OCI-M2 (cell line): ENCODE data around the gene MPZ.
"Not testable (repeated sequence)": the region's sequence is repeated elsewhere in the genome, so short reads cannot be mapped to it uniquely, and the experiment has no call there.

Source experiments
- DNase-seq: peaks from one replicate; lab custom pipeline; 2025; ENCODE audit not compliant: unreplicated experiment; lab: John Stamatoyannopoulos, UW

The MPZ gene

DNA sequence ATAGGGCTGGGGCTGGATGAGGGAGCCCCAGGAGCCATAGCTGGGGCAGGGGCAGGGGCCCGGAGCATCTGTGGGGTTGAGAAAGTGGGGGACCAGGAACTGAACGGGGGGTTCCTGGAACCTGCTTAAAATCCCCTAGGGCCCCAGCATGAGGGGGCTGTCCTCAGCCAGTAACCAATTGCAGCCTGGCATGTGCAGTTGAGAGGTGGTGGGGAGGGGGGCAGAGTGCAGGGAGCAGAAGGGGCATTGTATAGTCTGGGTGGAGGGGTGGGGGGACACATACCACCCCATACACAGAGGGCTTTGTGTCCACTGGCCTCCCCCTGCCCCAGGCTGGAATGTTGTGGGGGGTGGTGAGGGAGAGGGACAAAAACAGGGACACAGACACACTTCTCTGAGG, at the start of gene MPZ:
Gene MPZ, minus strand, starts transcription at position 101 of the 400 bp plus-strand sequence. Its CDS starts 63 bp downstream, at position 38.
- no peak for DNase-seq

DNA sequence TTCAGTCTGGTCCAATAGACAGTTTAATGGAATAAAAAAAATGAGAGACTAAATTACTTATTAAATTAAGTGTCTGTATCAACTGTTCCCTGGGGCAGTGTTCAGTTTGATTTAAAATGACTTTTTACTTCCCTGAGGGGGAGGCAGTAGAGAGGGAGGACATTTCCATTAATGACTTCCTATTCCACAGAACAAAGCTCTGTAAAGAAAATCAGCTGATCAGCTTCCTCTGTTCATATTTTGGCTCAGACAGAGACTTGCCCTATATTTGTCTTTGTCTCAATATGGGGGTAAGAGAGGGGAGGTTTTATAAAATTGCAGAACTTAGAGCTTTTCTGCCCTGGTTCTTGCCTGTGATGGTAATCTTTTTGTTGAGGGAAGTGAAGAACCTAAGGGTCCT, 49.5 kb upstream of the MPZ start:
- no peak for DNase-seq

DNA sequence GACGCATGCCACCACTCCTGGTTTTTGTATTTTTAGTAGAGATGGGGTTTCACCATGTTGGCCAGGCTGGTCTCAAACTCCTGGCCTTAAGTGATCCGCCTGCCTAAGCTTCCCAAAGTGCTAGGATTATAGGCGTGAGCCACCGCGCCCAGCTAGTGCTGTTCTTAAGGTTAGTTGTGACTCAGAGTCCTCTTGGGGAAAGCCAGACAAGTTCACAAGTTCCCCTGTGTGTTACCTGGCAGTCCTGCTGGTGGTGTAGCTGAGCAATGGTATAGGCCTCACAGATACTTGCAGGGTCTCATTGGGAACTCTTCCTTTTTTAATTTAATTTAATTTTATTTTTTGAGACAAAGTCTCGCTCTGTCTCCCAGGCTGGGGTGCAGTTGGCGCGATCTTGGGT, 47.3 kb upstream of the MPZ start:
- DNase-seq = no peak

DNA sequence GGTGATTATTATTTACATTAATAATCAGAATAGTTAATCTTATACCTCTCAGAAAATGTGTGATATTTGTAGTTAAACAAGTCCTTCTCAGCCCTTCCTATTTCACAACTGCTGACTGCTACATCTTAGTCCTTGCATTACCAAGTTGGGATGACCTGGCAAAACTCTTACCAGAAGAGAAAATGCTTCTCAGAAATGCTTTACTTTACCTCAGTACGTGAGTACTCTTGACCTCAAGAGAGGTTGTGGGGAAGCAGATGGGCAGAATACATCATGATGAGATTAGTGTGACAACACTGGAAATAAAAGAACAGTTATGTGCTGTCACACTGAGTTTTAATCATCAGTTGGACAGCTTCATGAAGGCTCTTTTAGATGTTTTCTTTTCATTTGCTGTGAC, 41.7 kb upstream of the MPZ start:
- DNase-seq = no peak

DNA sequence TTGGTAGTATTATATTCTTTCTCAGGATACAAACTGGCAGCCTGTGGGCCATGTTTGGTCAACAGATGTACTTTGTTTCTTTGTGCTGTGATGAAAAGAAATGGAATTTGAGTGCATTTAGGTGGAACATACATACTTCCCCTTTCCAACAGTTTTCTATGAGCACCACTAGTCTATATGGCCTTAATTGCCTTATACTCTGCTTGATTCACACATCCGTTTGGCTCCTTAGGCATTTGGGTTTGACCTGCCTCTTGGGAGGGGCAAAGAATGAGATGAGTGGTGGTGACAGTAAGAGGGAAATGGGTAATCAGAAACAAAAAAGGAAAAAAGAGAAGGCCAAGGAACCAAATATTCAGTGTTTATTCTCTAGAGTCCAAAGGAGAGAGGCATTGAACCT, 40.9 kb upstream of the MPZ start:
- DNase-seq = no peak

DNA sequence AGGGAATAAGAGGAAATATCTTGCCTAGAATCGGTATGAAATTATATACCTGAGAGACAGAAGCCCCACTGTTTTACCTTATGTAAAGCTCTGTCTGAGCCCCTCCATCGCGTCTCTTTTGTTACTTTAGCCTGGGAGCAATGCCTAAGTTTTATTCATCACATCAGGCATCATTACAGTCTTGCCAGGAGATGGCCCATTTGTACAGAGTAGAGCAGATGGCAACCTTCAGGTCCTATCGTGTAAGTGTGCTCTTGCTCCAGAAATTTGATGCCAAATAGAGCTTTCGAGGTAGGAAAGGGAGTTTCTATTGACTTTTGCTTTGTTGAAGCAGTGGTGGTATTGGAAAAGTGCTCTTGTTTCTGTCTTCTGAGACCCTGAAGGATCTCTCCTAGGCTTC, 33.1 kb upstream of the MPZ start:
- no peak for DNase-seq

DNA sequence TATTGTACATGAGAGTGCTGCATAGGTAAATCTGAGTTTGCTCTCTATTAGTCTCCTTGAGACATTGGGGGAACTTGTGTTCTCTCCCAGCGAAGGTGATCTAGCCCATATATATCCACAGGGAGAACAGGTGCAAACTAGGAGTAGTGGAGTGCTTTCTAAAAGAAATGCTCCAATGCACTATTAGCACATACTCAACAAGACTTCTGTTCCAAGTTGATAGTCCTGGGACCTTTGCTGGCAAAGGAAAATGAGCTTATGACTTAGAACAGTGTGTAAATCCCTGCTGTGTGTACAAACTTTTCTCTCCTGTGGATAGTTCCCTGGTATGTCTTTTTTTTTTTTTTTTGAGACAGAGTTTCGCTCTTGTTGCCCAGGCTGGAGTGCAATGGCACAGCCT, 32.4 kb upstream of the MPZ start:
- no peak for DNase-seq

DNA sequence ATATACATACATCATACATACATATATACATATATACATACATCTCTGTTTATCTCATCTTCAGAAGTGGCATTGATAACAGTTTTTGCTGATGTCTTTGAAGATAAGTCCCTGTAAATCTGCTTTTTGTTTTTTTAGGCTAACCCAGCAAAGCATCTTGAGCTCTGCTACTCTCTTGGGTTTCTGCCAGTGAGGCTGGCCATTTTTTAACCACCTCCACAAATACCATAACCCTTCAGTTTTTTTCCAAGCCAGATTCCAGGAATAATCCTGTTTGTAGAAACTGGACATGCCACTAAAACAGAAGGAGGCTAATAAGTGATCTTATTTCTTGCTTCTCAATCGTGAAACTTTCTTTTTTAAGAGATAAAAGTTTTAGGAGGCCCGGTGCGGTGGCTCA, 26.0 kb upstream of the MPZ start:
- no peak for DNase-seq

DNA sequence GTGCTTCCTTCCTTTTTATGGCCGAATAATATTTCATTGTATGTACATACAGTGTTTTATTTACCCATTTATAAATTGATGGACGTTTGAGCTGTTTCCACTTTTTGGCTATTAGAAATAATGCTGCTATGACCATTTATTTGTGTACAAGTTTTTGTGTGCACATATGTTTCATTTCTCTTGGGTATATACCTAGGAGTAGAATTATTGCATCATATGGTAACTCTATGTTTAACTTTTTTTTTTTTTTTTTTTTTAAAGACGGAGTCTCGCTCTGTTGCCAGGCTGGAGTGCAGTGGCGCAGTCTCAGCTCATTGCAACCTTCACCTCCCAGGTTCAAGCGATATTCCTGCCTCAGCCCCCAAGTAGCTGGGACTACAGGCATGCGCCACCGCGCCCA, 23.4 kb upstream of the MPZ start:
- no peak for DNase-seq

DNA sequence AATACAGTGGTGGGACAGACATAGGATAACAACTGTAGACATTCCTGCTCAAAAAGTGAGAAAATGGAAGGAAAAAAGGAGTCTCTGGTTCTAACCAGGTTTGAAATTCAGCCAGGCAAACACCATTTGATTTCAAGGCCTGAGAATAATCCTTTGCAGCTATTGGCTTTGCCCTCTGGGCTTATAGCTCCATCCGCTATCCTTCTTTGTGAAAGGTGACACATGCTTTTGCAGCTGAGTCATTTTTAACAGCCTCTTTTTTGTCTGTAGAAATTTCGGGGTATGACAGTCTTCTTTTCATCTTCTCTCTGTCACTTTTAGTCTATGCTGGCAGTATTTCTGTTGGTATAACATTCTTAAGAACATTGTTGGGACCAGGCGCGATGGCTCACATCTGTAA, 20.6 kb upstream of the MPZ start:
- no peak for DNase-seq

DNA sequence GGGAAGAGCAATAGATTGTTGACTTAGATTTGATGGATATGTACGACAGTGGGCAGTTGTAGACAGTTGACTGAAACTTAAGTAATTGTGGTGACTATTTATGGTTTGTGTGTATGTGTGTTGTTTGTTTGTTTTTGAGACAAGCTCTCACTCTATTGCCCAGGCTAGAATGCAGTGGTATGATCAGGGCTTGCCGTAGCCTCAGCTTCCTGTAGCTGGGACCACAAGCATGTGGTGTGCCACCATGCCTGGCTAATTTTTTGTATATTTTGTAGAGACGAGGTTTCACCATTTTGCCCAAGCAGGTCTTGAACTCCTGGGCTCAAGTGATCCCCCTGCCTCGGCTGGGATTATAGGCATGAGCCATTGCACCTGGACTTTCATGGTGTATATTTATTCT, 14.3 kb upstream of the MPZ start:
- DNase-seq = no peak

DNA sequence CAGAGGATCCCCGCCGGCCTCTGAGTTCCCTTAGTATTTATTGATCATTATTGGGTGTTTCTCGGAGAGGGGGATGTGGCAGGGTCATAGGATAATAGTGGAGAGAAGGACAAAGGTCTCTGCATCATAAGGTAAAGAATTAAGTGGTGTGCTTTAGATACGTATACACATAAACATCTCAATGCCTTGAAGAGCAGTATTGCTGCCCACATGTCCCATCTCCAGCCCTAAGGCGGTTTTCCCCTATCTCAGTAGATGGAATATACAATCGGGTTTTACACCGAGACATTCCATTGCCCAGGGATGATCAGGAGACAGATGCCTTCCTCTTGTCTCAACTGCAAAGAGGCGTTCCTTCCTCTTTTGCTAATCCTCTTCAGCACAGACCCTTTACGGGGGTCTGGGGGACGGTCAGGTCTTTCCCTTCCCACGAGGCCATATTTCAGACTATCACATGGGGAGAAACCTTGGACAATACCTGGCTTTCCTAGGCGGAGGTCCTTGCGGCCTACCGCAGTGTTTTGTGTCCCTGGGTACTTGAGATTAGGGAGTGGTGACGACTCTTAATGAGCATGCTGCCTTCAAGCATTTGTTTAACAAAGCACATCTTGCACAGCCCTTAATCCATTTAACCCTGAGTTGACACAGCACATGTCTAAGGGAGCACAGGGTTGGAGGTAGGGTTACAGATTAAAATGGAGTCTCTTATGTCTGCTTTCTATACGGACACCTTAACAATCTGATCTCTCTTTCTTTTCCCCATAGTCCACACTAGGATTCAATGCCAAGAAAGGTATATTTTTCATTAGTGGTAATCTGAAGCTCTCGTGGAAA, 6.3 kb upstream of the MPZ start:
- DNase-seq = not testable (repeated sequence)

DNA sequence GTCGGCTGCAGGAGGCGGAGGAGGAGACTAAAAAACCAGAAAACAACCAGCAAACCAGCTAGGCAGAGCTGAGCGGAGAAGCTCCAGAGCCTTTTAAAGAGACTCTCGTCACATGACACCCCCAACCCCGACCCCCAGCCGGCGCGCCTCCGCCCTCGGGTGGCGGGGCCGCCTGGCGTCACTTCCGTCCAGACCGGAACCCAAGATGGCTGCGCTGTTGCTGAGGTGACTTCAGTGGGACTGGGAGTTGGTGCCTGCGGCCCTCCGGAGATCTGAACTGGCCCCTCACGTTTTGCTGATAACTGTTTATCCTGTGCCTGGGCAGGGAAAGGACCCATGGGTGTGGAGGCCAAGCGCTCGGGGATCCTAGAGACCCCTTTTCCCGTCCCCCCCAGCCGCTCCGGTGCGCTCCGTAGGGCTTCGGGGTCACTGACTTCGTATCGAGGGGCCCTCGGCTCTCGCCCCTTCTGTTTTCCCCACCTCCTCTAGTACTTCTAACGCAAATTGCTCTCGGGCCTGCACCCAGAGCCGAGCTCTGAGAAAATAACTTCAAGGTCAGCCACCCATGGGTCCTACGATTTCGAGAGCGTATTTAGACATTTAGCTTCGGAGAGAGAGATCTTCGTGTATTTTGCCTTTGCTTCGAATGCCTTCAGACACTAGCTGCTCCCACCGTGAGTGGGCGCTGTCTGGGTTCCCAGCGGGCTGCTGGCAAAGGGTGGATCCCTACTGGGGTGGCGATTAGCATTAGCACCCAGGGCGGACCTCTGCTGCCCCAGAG, 4.6 kb upstream of the MPZ start, which contains the start of gene SDHC:
Gene SDHC, plus strand, starts transcription at position 181 of the 781 bp plus-strand sequence. Its CDS starts 25 bp downstream, at position 206.
- DNase-seq = peak; percentile 59

DNA sequence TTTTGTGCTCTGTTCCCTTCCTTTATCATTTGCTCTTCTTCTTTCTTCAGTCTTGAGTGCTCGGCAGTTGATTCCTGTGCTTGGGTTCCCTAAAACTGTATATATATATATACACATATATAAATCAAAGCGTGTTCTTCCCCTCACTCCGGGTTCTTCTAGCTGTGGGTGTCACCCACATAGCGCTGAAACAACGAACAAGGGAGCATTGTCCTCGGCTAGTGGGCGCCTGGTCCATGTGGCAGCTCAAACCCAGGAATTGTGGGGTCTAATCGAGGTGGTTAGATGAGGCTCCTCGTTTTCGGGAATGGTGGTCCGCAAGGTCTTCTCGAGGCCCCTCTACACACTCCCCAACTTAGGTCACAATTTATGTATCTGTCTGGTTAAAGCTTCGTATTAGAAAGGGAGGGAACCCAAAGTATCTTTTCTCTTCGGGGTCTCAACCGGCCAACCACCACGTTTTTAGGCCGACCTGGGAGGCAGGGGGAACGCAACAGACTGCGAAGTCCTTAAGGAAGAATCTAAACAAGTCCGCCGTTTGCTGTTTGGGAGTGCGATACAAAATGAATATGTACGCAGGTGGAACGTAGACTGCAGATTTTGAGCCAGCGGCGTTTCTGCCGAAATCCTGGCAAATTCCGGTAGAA, 3.9 kb upstream of the MPZ start:
- DNase-seq = no peak

DNA sequence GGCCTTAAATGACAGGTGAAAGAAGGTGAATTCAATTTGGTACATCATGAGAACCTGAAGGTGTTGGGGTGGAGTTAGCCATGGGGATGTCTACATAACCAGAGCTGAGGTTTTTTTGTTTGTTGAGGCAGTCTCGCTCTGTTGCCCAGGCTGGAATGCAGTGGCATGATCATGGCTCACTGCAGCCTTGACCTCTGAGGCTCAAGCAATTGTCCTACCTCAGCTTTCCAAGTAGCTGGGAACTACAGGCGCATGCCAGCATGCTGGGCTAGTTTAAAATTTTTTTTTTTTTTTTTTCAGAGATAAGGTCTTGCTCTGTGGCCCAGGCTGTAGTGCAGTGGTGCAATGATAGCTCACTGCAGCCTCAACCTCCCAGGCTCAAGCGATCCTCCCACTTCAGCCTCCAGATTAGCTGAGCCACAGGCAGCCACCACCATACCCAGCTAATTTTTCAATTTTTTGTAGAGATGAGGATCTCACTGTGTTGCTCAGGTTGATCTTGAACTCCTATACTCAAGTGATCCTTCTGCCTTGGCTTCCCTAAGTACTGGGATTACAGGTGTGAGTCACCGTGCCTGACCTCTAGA, 1.9 kb upstream of the MPZ start:
- no peak for DNase-seq

DNA sequence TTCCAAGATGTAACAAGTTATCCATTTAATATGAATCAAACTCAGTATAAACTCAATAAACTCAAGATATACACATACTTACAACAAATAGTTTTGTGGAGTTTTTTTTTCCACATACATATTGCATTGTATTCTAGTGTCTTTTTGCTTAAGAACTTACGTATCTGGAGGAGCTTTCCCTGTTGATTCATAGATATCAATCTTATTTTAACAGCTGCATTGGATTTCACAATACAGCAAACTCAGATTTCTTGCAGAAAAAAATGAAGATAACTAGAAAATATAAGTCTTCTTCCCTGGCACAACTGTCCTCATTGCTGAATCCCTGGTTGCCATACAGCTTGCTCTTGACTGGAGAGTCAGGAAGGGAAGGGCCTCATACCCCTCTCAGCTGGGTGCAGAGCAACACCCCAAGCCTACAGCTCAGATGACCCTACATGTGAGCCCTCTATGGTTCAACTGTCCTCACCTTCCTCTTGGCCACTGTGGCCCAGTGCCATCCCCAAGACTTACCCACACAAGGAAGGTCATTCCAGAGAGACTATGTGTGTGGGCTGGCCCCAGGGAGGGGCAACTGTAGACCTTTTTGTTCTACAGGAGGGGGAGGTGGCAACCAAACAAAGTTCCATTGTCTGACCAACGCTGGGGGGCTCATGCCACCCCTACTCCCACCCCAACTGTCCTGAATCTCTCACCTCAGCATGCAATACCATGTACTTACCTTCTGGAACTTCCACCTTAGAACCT, 1.7 kb downstream of the MPZ start:
- no peak for DNase-seq

DNA sequence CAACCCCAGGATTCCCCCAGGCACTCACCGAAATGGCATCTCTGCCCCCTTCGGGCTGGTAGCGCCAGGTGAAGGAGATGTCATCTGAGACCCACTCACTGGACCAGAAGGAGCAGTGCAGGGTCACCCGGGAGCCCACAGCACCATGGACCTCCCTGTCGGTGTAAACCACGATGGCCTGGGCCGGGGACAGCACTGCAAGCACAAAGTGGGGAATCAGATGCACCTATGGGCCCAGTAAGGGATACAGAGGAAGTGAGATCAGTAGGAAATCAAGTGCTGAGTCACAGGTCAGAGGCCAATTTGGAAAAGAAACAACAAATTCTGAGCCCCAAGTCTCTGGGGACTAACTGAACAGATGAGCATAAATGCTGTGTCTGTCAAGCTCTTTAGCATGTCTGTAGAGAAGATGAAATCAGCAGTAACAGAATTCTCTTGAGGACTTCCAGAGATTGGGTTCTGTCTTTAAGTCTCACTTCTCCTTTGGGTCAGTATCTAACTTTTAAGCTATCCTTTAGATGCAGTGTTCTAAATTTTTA, 2.5 kb downstream of the MPZ start:
- no peak for DNase-seq

DNA sequence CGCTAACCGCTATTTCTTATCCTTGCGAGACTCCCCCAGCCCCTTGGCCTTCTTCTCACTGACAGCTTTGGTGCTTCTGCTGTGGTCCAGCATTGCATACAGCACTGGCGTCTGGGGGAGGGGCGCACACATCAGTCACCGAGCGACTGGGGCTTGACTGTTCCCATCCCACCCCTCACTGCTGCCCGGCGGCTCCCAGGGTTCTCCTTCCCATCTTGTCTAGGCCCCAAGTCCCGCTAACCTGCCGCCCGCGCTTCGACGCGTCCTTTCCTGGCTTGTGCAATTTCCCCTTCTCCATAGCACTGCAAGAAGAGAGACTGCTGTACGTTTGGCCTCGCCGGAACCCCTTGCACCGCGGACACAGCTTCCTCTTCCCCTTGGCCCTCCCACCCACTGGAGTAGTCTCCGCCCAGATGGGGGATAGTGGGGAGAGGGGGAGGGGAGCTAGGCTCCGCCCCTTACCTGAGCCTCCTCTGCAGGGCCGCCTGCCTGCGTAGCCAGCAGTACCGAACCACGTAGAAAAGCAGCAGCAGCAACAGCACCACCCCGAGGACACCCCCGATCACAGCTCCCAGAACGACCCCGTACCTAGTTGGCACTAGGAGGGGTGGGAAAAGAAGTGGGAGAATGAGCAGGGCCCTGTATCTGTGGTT, 3.8 kb downstream of the MPZ start:
- DNase-seq = no peak

DNA sequence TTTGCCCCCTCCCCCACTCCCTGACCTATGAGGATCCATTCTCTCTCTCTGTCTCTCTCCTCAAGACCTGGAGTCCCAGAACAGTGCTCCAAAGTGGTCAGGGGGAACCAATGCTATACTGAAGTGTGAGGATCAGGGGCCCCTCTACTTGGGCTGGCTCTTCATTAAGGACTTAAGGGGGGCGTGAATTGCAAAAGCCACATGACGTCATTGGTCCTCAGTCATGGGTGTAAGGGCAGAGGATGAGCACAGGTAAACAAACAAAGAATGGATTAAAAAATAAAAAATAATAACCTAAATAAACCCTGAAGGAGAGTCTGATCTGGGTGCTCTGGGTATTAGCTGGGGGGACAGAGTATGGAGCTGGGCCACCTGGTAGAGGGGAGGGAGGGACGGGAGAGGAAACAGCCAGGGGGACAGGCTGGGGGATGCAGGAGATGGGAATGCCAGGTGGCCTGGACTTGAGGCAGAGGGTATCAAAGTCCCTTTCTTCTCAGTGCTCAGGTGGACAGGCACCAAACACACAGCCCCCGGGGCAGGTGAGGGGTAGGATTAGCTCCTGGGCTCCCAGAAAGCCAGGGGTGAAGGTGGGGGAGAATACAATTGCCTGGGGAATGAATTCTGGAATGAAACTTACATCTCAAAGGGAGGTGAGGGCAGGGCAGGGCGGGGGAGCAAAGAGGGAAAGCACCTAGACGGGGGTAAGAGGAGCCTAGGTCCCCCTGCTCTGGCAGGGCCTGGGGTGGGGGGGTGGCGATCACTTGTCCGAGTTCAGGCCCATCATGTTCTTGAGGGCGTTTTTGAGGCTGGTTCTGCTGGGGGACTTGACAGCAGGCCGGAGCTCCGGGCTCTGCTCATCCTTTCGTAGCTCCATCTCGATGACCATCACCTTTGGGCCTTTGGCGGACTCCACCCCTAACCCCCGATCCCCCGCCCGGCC, 4.6 kb downstream of the MPZ start:
- no peak for DNase-seq
